ENCODE results near the gene FABP3. TPM values are rescaled to one million over a fixed set of nuclear protein-coding genes. Genes with fewer than 3 reads are reported as not detected.
A peak's percentile ranks its signal among the peaks of the same experiment; 100 is the strongest.

FABP3 gene
- total and polyA plus RNA-seq, 2 donors (not counting 1 experiment from before 2014, with no cell fraction given), result 275 to 554 TPM

GRCh38 chr1:31344503-31344902 is 28.4 kb downstream of the FABP3 start:
- Histone ChIP-seq H3K9me3 (ENCODE audit: control insufficient read depth, insufficient read depth, low read depth, low read length) (no peaks in the 10 kb centered on the region), H3K27ac (ENCODE audit: insufficient read depth, low read length) (no peak overlapping the region), H4K20me1 (ENCODE audit: control insufficient read depth, extremely low read depth, insufficient read depth, low read length) (no peaks in the 10 kb centered on the region), H3K27me3 (ENCODE audit: control insufficient read depth, insufficient read depth, low read length) (no peaks in the 10 kb centered on the region), H2AFZ (ENCODE audit: low read length) (no peak overlapping the region), H3K79me2 (ENCODE audit: control insufficient read depth, insufficient read depth, low read length) (no peaks in the 10 kb centered on the region), H3K9ac (ENCODE audit: insufficient read depth, low read length) (no peak overlapping the region), H3K4me2 (ENCODE audit: extremely low read depth, insufficient read depth, low read length) (no peak overlapping the region), H3K4me3 (replicated peaks in 1 of 4; ENCODE audit: control extremely low read depth in 1 of 4, insufficient read depth in 1 of 4, low read depth in 3 of 4, low read length in 4 of 4) (no peak overlapping the region), H3K36me3 (ENCODE audit: control insufficient read depth, insufficient read depth, low read length) (peaks cover 2% of the 10 kb centered on the region), H3K4me1 (ENCODE audit: control insufficient read depth, extremely low read depth, insufficient read depth, low read length) (no peaks in the 10 kb centered on the region)
- DNase-seq (ENCODE audit: low read depth in 2 of 2), result no peak
- TF ChIP-seq CTCF (conservative IDR thresholded peaks at IDR 0.05 in 1 of 2, IDR thresholded peaks at IDR 0.05 in 1 of 2; ENCODE audit: low read depth in 1 of 2, low read length in 2 of 2) (no peak), EZH2 (IDR thresholded peaks at IDR 0.05; ENCODE audit: low read length, missing control alignments) (no peak)

GRCh38 chr1:31336687-31337467 is 36.0 kb downstream of the FABP3 start:
- H3K27me3 ChIP-seq (ENCODE audit: control insufficient read depth, insufficient read depth, low read length), result no peaks in the 10 kb centered on the region
- H3K79me2 ChIP-seq (ENCODE audit: control insufficient read depth, insufficient read depth, low read length), result no peaks in the 10 kb centered on the region

GRCh38 chr1:31335007-31335406 is 37.9 kb downstream of the FABP3 start:
- no peaks in the 10 kb centered on the region for H3K36me3 ChIP-seq (ENCODE audit: control insufficient read depth, insufficient read depth, low read length)
- TF ChIP-seq EZH2 (IDR thresholded peaks at IDR 0.05; ENCODE audit: low read length, missing control alignments) (no peak), CTCF (conservative IDR thresholded peaks at IDR 0.05 in 1 of 2, IDR thresholded peaks at IDR 0.05 in 1 of 2; ENCODE audit: low read depth in 1 of 2, low read length in 2 of 2) (peak; percentile 58 to 63)
- peak; percentile 23 to 70 for DNase-seq (ENCODE audit: low read depth in 2 of 2)
- H3K4me2 ChIP-seq (ENCODE audit: extremely low read depth, insufficient read depth, low read length), result no peak overlapping the region
- H3K4me3 ChIP-seq (replicated peaks in 1 of 4; ENCODE audit: control extremely low read depth in 1 of 4, insufficient read depth in 1 of 4, low read depth in 3 of 4, low read length in 4 of 4), result no peak overlapping the region
- no peaks in the 10 kb centered on the region for H3K27me3 ChIP-seq (ENCODE audit: control insufficient read depth, insufficient read depth, low read length)
- H2AFZ ChIP-seq (ENCODE audit: low read length), result no peak overlapping the region
- no peaks in the 10 kb centered on the region for H3K4me1 ChIP-seq (ENCODE audit: control insufficient read depth, extremely low read depth, insufficient read depth, low read length)
- H4K20me1 ChIP-seq (ENCODE audit: control insufficient read depth, extremely low read depth, insufficient read depth, low read length), result no peaks in the 10 kb centered on the region
- no peaks in the 10 kb centered on the region for H3K9me3 ChIP-seq (ENCODE audit: control insufficient read depth, insufficient read depth, low read depth, low read length)
- H3K9ac ChIP-seq (ENCODE audit: insufficient read depth, low read length), result no peak overlapping the region
- no peaks in the 10 kb centered on the region for H3K79me2 ChIP-seq (ENCODE audit: control insufficient read depth, insufficient read depth, low read length)
- no peak overlapping the region for H3K27ac ChIP-seq (ENCODE audit: insufficient read depth, low read length)

More at GRCh38 chr1:31336687-31337467, 36.0 kb downstream of the FABP3 start:
- H3K9ac ChIP-seq (ENCODE audit: insufficient read depth, low read length), result no peak overlapping the region
- peak in 1 of 2 donors; percentile 8 for DNase-seq (ENCODE audit: low read depth in 2 of 2)
- H2AFZ ChIP-seq (ENCODE audit: low read length), result no peak overlapping the region
- TF ChIP-seq EZH2 (IDR thresholded peaks at IDR 0.05; ENCODE audit: low read length, missing control alignments) (no peak), CTCF (conservative IDR thresholded peaks at IDR 0.05 in 1 of 2, IDR thresholded peaks at IDR 0.05 in 1 of 2; ENCODE audit: low read depth in 1 of 2, low read length in 2 of 2) (no peak)
- H3K4me1 ChIP-seq (ENCODE audit: control insufficient read depth, extremely low read depth, insufficient read depth, low read length), result no peaks in the 10 kb centered on the region
- H3K36me3 ChIP-seq (ENCODE audit: control insufficient read depth, insufficient read depth, low read length), result no peaks in the 10 kb centered on the region
- no peak overlapping the region for H3K4me3 ChIP-seq (replicated peaks in 1 of 4; ENCODE audit: control extremely low read depth in 1 of 4, insufficient read depth in 1 of 4, low read depth in 3 of 4, low read length in 4 of 4)
- H4K20me1 ChIP-seq (ENCODE audit: control insufficient read depth, extremely low read depth, insufficient read depth, low read length), result no peaks in the 10 kb centered on the region
- no peak overlapping the region for H3K4me2 ChIP-seq (ENCODE audit: extremely low read depth, insufficient read depth, low read length)
- no peak overlapping the region for H3K27ac ChIP-seq (ENCODE audit: insufficient read depth, low read length)
- H3K9me3 ChIP-seq (ENCODE audit: control insufficient read depth, insufficient read depth, low read depth, low read length), result no peaks in the 10 kb centered on the region

Measured in fibroblast of lung (primary cell).